Neural cell (in vitro differentiated cells): ENCODE measurements around the gene TNNI3. TPM values are rescaled to one million over a fixed set of nuclear protein-coding genes. Genes with fewer than 3 reads are reported as not detected.
"Not testable (repeated sequence)": the region's sequence is repeated elsewhere in the genome, so short reads cannot be mapped to it uniquely, and the experiment has no call there.

Source experiments
- H2AFZ ChIP-seq: fragments of 200-600, 300-800 bp; sonication (generic), shearing (Covaris generic); 2 replicates; pipeline ENCODE4 v1.6.0; 2014; ENCODE audit warnings: low read depth, mild to moderate bottlenecking, antibody characterized with exemption, low read length, moderate library complexity
- H3F3A ChIP-seq: fragments of 200-600 bp; shearing (Covaris generic); 2 replicates; pipeline ENCODE4 v1.6.1; 2016; ENCODE audit warnings: mild to moderate bottlenecking, moderate library complexity, mixed read lengths, antibody characterized with exemption, low read length; ENCODE audit not compliant: insufficient read depth, poor library complexity, severe bottlenecking
- H3K27ac ChIP-seq: fragments of 200-600, 300-800 bp; sonication (generic), shearing (Covaris generic); 2 replicates; pipeline ENCODE4 v1.5.1; 2014; ENCODE audit warnings: mild to moderate bottlenecking, low read length, moderate library complexity
- H3K27me3 ChIP-seq: fragments of 300-800, 200-600 bp; sonication (generic), shearing (Covaris generic); 2 replicates; pipeline ENCODE4 v1.6.0; 2014; ENCODE audit warnings: mild to moderate bottlenecking, low read depth, low read length, moderate library complexity; ENCODE audit not compliant: insufficient read depth
- H3K36me3 ChIP-seq: fragments of 300-800, 200-600 bp; sonication (generic), shearing (Covaris generic); 2 replicates; pipeline ENCODE4 v1.5.1; 2014; ENCODE audit warnings: mild to moderate bottlenecking, antibody characterized with exemption, low read length, moderate library complexity; ENCODE audit not compliant: insufficient read depth
- H3K4me2 ChIP-seq: fragments of 300-800, 200-600 bp; sonication (generic), shearing (Covaris generic); 2 replicates; pipeline ENCODE4 v1.6.0; 2014; ENCODE audit warnings: mild to moderate bottlenecking, low read length
- H3K4me3 ChIP-seq: fragments of 300-800, 200-600 bp; sonication (generic), shearing (Covaris generic); 2 replicates; pipeline ENCODE4 v1.5.1; 2014; ENCODE audit warnings: mild to moderate bottlenecking, low read length, moderate library complexity
- H3K79me2 ChIP-seq: fragments of 200-600 bp; shearing (Covaris generic); replicated peaks from 2 replicates; pipeline ENCODE4 v1.6.0; 2014; ENCODE audit warnings: mild to moderate bottlenecking, low read length, moderate library complexity; ENCODE audit not compliant: insufficient read depth
- H3K9ac ChIP-seq: fragments of 300-800, 200-600 bp; sonication (generic), shearing (Covaris generic); 2 replicates; pipeline ENCODE4 v1.6.1; 2016; ENCODE audit warnings: mild to moderate bottlenecking, low read length, mixed read lengths
- H3K9me2 ChIP-seq: fragments of 200-600 bp; shearing (Covaris generic); 2 replicates; pipeline ENCODE4 v1.6.1; 2016; ENCODE audit warnings: mild to moderate bottlenecking, low read length, mixed read lengths; ENCODE audit not compliant: insufficient read depth
- H3K9me3 ChIP-seq: fragments of 200-600, 300-800 bp; sonication (generic), shearing (Covaris generic); 2 replicates; pipeline ENCODE4 v1.6.1; 2016; ENCODE audit warnings: mild to moderate bottlenecking, mixed run types, low read length, moderate library complexity, mixed read lengths
- H4K20me1 ChIP-seq: fragments of 200-600 bp; shearing (Covaris generic); 2 replicates; pipeline ENCODE4 v1.6.1; 2016; ENCODE audit warnings: mild to moderate bottlenecking, mixed run types; ENCODE audit not compliant: insufficient read depth
- CTCF ChIP-seq: fragments of 450-650 bp; IDR thresholded peaks from 2 replicates; pipeline ENCODE4 v1.5.1; 2014; ENCODE audit warnings: antibody characterized with exemption, mild to moderate bottlenecking, moderate library complexity; ENCODE audit not compliant: poor library complexity, severe bottlenecking
- EP300 ChIP-seq: fragments of 450-650 bp; conservative IDR thresholded peaks from 2 replicates; pipeline ENCODE4 v1.6.1; 2014; ENCODE audit warnings: antibody characterized with exemption, mild to moderate bottlenecking, moderate library complexity; ENCODE audit not compliant: poor library complexity, severe bottlenecking
- EZH2 ChIP-seq: fragments of 200-600, 300-800 bp; shearing (Covaris generic), sonication (generic); IDR thresholded peaks from 2 replicates; pipeline ENCODE4 v1.6.1; 2014; ENCODE audit warnings: antibody characterized with exemption, low read length, borderline replicate concordance, mild to moderate bottlenecking; ENCODE audit not compliant: insufficient read depth, poor library complexity, severe bottlenecking
- MXI1 ChIP-seq: fragments of 450-650 bp; conservative IDR thresholded peaks from 2 replicates; pipeline ENCODE4 v1.6.1; 2014; ENCODE audit warnings: antibody characterized with exemption, mild to moderate bottlenecking; ENCODE audit not compliant: poor library complexity, severe bottlenecking
- REST ChIP-seq: IDR thresholded peaks from 2 replicates; pipeline ENCODE4 v1.6.1; 2012; ENCODE audit warnings: borderline replicate concordance
- SMC3 ChIP-seq: fragments of 450-650 bp; conservative IDR thresholded peaks from 2 replicates; pipeline ENCODE4 v1.6.1; 2014; ENCODE audit warnings: antibody characterized with exemption, mild to moderate bottlenecking, moderate library complexity; ENCODE audit not compliant: poor library complexity
- polyA plus RNA-seq: library from polyadenylated mRNA; depleted of rRNA; stranded (reverse); fragments of >200 nt; gene quantifications from 2 replicates; pipeline ENCODE4 v1.2.3, GENCODE V29; 2014

The TNNI3 gene
- polyA plus RNA-seq, 1 donor from 2014 or later = 22.5 TPM

DNA sequence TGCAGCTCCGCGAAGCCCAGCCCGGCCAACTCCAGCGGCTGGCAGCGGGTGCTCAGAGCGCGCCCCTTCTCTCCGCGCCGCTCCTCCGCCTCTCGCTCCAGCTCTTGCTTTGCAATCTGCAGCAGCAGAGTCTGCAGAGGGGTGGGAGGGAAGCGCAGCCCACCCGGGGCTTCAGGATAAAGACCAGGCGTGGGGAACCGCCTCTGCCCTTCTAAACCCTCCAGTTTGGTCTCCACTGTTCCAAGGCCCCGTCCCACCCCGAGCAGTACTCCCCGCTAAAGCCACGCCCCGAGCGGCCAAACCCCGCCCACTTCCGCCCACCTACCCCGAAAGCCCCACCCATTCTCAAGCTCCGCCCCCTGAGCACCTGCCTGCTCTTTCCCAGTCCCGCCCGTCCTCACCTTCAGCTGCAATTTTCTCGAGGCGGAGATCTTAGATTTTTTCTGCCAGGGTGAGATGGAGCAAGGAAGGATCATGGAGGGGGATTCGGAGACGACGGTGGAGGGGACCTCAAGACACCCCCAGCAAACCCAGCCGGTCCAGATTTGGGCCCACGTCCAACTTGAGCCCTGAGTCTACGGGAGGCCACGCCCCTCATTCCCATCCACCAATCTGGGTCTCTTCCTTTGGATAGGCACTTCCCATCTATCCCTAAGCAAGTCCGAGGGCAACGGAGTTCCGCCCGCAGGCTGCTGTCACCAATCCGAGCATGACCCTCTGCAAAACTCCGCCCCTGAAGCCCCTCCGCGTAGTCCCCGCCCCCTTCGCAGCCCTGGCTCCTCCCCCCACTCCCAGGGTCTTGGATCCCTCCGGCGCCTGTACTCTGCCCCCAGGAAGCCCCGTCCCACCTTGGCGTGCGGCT is 1.1 kb downstream of the TNNI3 start:
- H3K79me2 ChIP-seq = no peaks in the 10 kb centered on the region
- H3K9me3 ChIP-seq = no peaks in the 10 kb centered on the region
- peak overlapping the region; percentile 66 for H3K4me3 ChIP-seq
- no peak overlapping the region for H2AFZ ChIP-seq
- no peak for TF ChIP-seq MXI1
- TF ChIP-seq EP300 = no peak
- TF ChIP-seq REST = no peak
- no peak for TF ChIP-seq CTCF
- TF ChIP-seq EZH2 = no peak
- no peak for TF ChIP-seq SMC3
- H3K4me2 ChIP-seq = no peak overlapping the region
- H3K27ac ChIP-seq = no peak overlapping the region
- no peaks in the 10 kb centered on the region for H4K20me1 ChIP-seq
- H3K27me3 ChIP-seq = peaks cover 12% of the 10 kb centered on the region
- H3K9ac ChIP-seq = peak overlapping the region; percentile 62
- H3F3A ChIP-seq = no peaks in the 10 kb centered on the region
- H3K9me2 ChIP-seq = no peaks in the 10 kb centered on the region
- no peaks in the 10 kb centered on the region for H3K36me3 ChIP-seq

- Histone ChIP-seq H3K9ac (peak overlapping the region; percentile 62), H3K4me3 (peak overlapping the region; percentile 66)
- not testable (repeated sequence) for H3K9me3 ChIP-seq, H3K27ac ChIP-seq, H3K9me2 ChIP-seq, H3K4me2 ChIP-seq, H3F3A ChIP-seq, H4K20me1 ChIP-seq, H3K27me3 ChIP-seq, H3K79me2 ChIP-seq, H2AFZ ChIP-seq, H3K36me3 ChIP-seq
Measured at GRCh38 chr19:55155784-55156183, 1.7 kb downstream of the TNNI3 start.
